HCT116 (cell line): ENCODE data around the gene ZNF423. TPM values are rescaled to one million over a fixed set of nuclear protein-coding genes. Genes with fewer than 3 reads are reported as not detected.

Experiments used
- ATAC-seq: fragments of 200-7000 bp; cut with Tn5 transposase; 2 replicates; pipeline ENCODE4 v1.9.1; 2020; ENCODE audit warnings: mild to moderate bottlenecking, moderate library complexity
- BruUV-seq: library from RNA; stranded (reverse); fragments of 400-500 nt; replicated peaks from 2 replicates; lab custom pipeline; 2021; lab: Mats Ljungman, UMichigan
- CTCF ChIA-PET: fragments of 300-600 bp; sonication (Branson Sonifier 250); formaldehyde crosslinking; loops from one replicate; lab custom pipeline; 2021; ENCODE audit warnings: antibody characterized with exemption; lab: Charles Lee
- POLR2A ChIA-PET: fragments of 300-600, 350-600 bp; sonication (Branson Sonifier 250); formaldehyde crosslinking; loops from one replicate; lab custom pipeline; 2021; ENCODE audit warnings: antibody characterized with exemption; lab: Charles Lee
- RAD21 ChIA-PET, 2 experiments: fragments of 300-600 bp; sonication (Branson Sonifier 250); formaldehyde crosslinking; loops; one replicate each; lab custom pipeline; 2023; ENCODE audit warnings: low total read pairs in 2 of 2; ENCODE audit not compliant: uncharacterized antibody in 2 of 2, unreplicated experiment in 2 of 2, low non-redundant PET in 1 of 2; lab: Charles Lee
- DNase-seq: peaks from one replicate; pipeline ENCODE4 v3.0.0-alpha.2; 2010; ENCODE audit warnings: low read depth, low spot score
- H2AFZ ChIP-seq: fragments of 200-600 bp; shearing (Covaris generic), sonication (generic); 2 replicates; pipeline ENCODE4 v1.6.1; 2017; ENCODE audit warnings: low read depth, mixed run types, mixed read lengths, antibody characterized with exemption, low read length; ENCODE audit not compliant: poor library complexity, severe bottlenecking
- H3K27ac ChIP-seq: 2 replicates; pipeline ENCODE4 v1.5.1; 2012; ENCODE audit warnings: low read depth, low read length
- H3K27me3 ChIP-seq: fragments of 200-600 bp; sonication (generic); 2 replicates; pipeline ENCODE4 v1.6.1; 2016; ENCODE audit warnings: mixed run types, low read length, mixed read lengths; ENCODE audit not compliant: insufficient read depth
- H3K36me3 ChIP-seq, 2 experiments: fragments of 200-500 bp in 1 of 2; fragments of 200-600 bp in 1 of 2; sonication (Bioruptor generic) in 1 of 2; sonication (generic) in 1 of 2; 2 replicates each; pipeline versions ENCODE4 v1.5.1 to v1.6.1; 2014 to 2016; ENCODE audit warnings: low read length in 2 of 2, inconsistent platforms in 1 of 2, mixed read lengths in 1 of 2, mixed run types in 1 of 2; ENCODE audit not compliant: insufficient read depth in 2 of 2, control insufficient read depth in 1 of 2
- H3K4me1 ChIP-seq, 2 experiments: fragments of 200-600 bp in 1 of 2; sonication (generic) in 1 of 2; 2 replicates each; pipeline versions ENCODE4 v1.5.1 to v1.6.1; 2012 to 2017; ENCODE audit warnings: low read length in 2 of 2, inconsistent platforms in 1 of 2, mild to moderate bottlenecking in 1 of 2, mixed read lengths in 1 of 2, mixed run types in 1 of 2, moderate library complexity in 1 of 2; ENCODE audit not compliant: insufficient read depth in 2 of 2, control insufficient read depth in 1 of 2
- H3K4me2 ChIP-seq: fragments of 200-600 bp; sonication (generic); 2 replicates; pipeline ENCODE4 v1.6.1; 2017; ENCODE audit warnings: mixed run types, low read length, mixed read lengths
- H3K4me3 ChIP-seq, 2 experiments: fragments of 200-600 bp in 1 of 2; sonication (generic) in 1 of 2; replicated peaks in 1 of 2; 2 replicates each; pipeline ENCODE4 v1.5.1; 2011 to 2016; ENCODE audit warnings: low read length in 2 of 2, control low read depth in 1 of 2, low read depth in 1 of 2, mild to moderate bottlenecking in 1 of 2, mixed read lengths in 1 of 2, mixed run types in 1 of 2
- H3K79me2 ChIP-seq: fragments of 200-600 bp; sonication (generic); 2 replicates; pipeline ENCODE4 v1.6.1; 2017; ENCODE audit warnings: mild to moderate bottlenecking, mixed run types, low read length, moderate library complexity, mixed read lengths; ENCODE audit not compliant: insufficient read depth
- H3K9ac ChIP-seq: fragments of 200-600 bp; sonication (generic); 2 replicates; pipeline ENCODE4 v1.6.1; 2016; ENCODE audit warnings: low read length, mixed read lengths
- H3K9me2 ChIP-seq: fragments of 200-600 bp; sonication (generic), shearing (Covaris generic); 2 replicates; pipeline ENCODE4 v1.6.1; 2017; ENCODE audit warnings: mixed run types, mild to moderate bottlenecking, moderate library complexity; ENCODE audit not compliant: insufficient read depth
- H3K9me3 ChIP-seq, 2 experiments: fragments of 200-500 bp in 1 of 2; fragments of 200-600 bp in 1 of 2; sonication (Bioruptor generic) in 1 of 2; sonication (generic) in 1 of 2; 2 replicates each; pipeline ENCODE4 v1.6.1; 2014 to 2017; ENCODE audit warnings: low read length in 2 of 2, mixed read lengths in 2 of 2, inconsistent platforms in 1 of 2, low read depth in 1 of 2, mild to moderate bottlenecking in 1 of 2, mixed run types in 1 of 2, moderate library complexity in 1 of 2; ENCODE audit not compliant: control insufficient read depth in 1 of 2, insufficient read depth in 1 of 2
- H4K20me1 ChIP-seq: fragments of 200-600 bp; sonication (generic), shearing (Covaris generic); 2 replicates; pipeline ENCODE4 v1.6.1; 2017; ENCODE audit warnings: mixed run types, mild to moderate bottlenecking, moderate library complexity; ENCODE audit not compliant: insufficient read depth
- CBX3 ChIP-seq: IDR thresholded peaks from 2 replicates; pipeline ENCODE4 v1.6.1; 2012; ENCODE audit warnings: low read depth
- CEBPB ChIP-seq: IDR thresholded peaks from 2 replicates; pipeline ENCODE4 v1.6.1; 2012; ENCODE audit warnings: low read depth
- ELF1 ChIP-seq: IDR thresholded peaks from 2 replicates; pipeline ENCODE4 v1.6.1; 2012; ENCODE audit warnings: low read depth, borderline replicate concordance
- EZH2 ChIP-seq: fragments of 200-600 bp; sonication (generic); IDR thresholded peaks from 2 replicates; pipeline ENCODE4 v1.6.1; 2017; ENCODE audit warnings: antibody characterized with exemption, mixed run types
- FOSL1 ChIP-seq: IDR thresholded peaks from 2 replicates; pipeline ENCODE4 v1.6.1; 2012; ENCODE audit warnings: low read depth
- JUND ChIP-seq: IDR thresholded peaks from 2 replicates; pipeline ENCODE4 v1.6.1; 2012
- POLR2A ChIP-seq: IDR thresholded peaks from 2 replicates; pipeline ENCODE4 v1.7.0; 2011; ENCODE audit warnings: borderline replicate concordance; ENCODE audit not compliant: insufficient read depth, insufficient read length; ENCODE audit errors: extremely low read depth
- REST ChIP-seq: IDR thresholded peaks from 2 replicates; pipeline ENCODE4 v1.6.1; 2012; ENCODE audit warnings: low read depth
- SIN3A ChIP-seq: IDR thresholded peaks from 2 replicates; pipeline ENCODE4 v1.6.1; 2012; ENCODE audit warnings: low read depth
- SP1 ChIP-seq: IDR thresholded peaks from 2 replicates; pipeline ENCODE4 v1.6.1; 2012; ENCODE audit warnings: low read depth
- TCF7L2 ChIP-seq: IDR thresholded peaks from 2 replicates; pipeline ENCODE4 v1.7.0; 2011; ENCODE audit warnings: borderline replicate concordance, inconsistent platforms; ENCODE audit not compliant: insufficient read depth, insufficient read length; ENCODE audit errors: extremely low read depth
- ZFX ChIP-seq: fragments of 450-650 bp; IDR thresholded peaks from 2 replicates; pipeline ENCODE4 v1.6.1; 2017
- ZNF274 ChIP-seq: fragments of 200-500 bp; sonication (Bioruptor generic); IDR thresholded peaks from 2 replicates; pipeline ENCODE4 v1.6.1; 2014; ENCODE audit warnings: mild to moderate bottlenecking, low read depth, low read length, inconsistent platforms
- intact Hi-C: fragments of 100-400 bp; cut with micrococcal nuclease; formaldehyde crosslinking; loops from 2 replicates; pipeline ENCODE4 v1.10.0; 2022
- total RNA-seq: library from RNA; stranded (reverse); gene quantifications from one replicate; pipeline ENCODE4 v1.2.1, GENCODE V29; 2021; ENCODE audit not compliant: unreplicated experiment
- TF ChIP-seq, protein P1 (sequence below): IDR thresholded peaks from 2 replicates; pipeline ENCODE4 v1.6.1; 2012

Gene ZNF423
- total RNA-seq, 1 experiment from 2014 or later, result 0.22 TPM

DNA sequence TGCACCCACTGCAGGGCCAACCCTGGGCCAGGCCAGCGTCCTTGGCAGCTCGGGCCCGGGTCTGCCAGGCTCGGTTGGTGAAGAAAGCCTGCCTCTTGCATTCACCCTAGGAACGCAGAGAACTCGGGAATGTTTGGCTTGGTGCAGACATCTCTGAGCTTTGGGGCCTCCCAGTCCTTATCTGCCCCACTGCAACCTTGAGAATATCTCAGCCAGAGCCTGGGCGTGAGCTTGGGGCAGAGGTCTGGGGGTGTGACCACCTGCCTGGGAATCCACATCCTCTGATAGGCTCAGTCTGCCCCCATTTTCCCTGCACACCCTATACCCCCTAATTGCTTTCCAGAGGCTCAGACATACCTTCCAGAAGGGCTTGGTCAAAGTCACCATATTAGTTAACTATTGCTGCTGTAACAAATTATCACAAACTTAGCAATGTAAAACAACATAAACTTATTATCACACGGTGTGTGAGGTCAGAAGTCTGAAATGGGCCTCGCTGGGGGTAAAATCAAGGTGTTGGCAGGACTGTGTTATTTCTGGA lies 30.7 kb upstream of the ZNF423 start:
- Histone ChIP-seq H3K79me2 (no peaks in the 10 kb centered on the region), H3K4me2 (no peak overlapping the region), H4K20me1 (no peaks in the 10 kb centered on the region), H3K9me2 (no peaks in the 10 kb centered on the region), H3K9me3 (peaks cover 0 to 6% of the 10 kb centered on the region in 2 experiments; a peak in 1 of 4 replicates), H3K4me3 (no peak overlapping the region), H3K9ac (no peak overlapping the region), H3K4me1 (no peaks in the 10 kb centered on the region), H3K27me3 (no peaks in the 10 kb centered on the region), H2AFZ (no peak overlapping the region), H3K27ac (no peak overlapping the region), H3K36me3 (no peaks in the 10 kb centered on the region)
- intact Hi-C loops, result no loop called here
- ChIA-PET POLR2A (no interaction called here), RAD21 (no interaction called here), CTCF (no interaction called here)
- no peak for TF ChIP-seq ELF1
- no peak for TF ChIP-seq CBX3
- TF ChIP-seq, protein P1, sequence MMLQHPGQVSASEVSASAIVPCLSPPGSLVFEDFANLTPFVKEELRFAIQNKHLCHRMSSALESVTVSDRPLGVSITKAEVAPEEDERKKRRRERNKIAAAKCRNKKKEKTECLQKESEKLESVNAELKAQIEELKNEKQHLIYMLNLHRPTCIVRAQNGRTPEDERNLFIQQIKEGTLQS, result no peak
- no peak for TF ChIP-seq FOSL1
- TF ChIP-seq JUND, result no peak
- no peak for TF ChIP-seq ZNF274
- TF ChIP-seq SP1, result no peak
- no peak for TF ChIP-seq ZFX
- TF ChIP-seq CEBPB, result no peak
- BruUV-seq, result no TSS peak
- no peak for ATAC-seq
- no peak for DNase-seq

DNA sequence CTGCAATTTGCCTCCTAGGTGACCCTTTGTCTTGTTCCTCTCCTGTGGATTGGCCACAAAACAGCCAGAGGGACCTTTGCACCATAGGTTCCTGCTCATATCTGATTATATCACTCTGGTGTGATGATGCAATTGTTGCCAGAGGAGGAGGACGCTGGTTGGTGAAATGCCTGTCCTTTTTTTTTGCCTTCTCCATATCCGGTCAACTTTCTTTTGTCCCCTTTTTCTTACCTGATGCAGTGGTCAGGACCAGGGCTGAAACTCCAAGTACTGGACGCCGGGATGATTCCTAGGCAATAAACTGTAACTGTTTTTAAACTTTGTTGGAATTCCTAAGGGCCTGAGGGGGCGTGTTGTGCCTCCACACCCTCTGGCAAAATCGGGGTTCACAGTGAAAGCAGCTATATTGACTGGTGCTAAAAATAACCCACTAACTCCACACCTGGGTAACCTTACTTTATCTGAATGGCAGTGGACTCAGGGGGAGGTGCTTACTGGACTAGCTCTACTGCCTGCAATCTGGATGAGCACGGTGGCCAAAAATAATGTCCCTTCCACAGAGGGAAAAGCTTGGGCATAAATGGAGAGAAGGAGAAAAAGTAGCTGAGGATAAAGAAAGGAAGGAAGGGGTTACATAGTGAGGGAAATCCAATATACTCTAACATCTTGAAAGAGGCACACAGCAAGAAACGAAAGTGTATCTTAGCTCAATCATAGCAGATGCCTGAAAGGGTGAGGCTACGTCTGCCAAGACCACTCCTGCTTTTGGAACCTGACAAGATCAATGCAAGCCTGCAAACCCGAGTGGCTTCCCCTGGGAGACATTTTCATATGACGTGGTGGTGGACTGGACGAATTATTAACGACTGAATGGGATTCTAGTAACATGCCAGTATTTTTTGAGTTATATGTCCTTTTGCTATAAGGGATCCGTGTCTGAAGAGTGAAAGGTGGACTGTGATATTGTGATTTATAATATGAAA lies 28.4 kb upstream of the ZNF423 start:
- no peaks in the 10 kb centered on the region for H3K79me2 ChIP-seq
- H3K4me2 ChIP-seq, result no peak overlapping the region
- H3K9me3 ChIP-seq, result no peaks in the 10 kb centered on the region
- H4K20me1 ChIP-seq, result no peaks in the 10 kb centered on the region
- H2AFZ ChIP-seq, result no peak overlapping the region
- RAD21 ChIA-PET, result no interaction called here
- no peaks in the 10 kb centered on the region for H3K9me2 ChIP-seq
- intact Hi-C loops, result no loop called here
- TF ChIP-seq TCF7L2 (no peak), SIN3A (no peak), EZH2 (no peak), REST (no peak), POLR2A (no peak)
- TF ChIP-seq, protein P1, result no peak
- H3K9ac ChIP-seq, result no peak overlapping the region
- no peaks in the 10 kb centered on the region for H3K36me3 ChIP-seq
- no peak overlapping the region for H3K27ac ChIP-seq
- H3K27me3 ChIP-seq, result no peaks in the 10 kb centered on the region
- no TSS peak for BruUV-seq
- POLR2A ChIA-PET, result no interaction called here
- H3K4me3 ChIP-seq, result no peak overlapping the region
- DNase-seq (no peak), ATAC-seq (no peak)
- no peaks in the 10 kb centered on the region for H3K4me1 ChIP-seq
- CTCF ChIA-PET, result interaction anchor here (2.3 kb wide), 1 partner anchor 8 kb away, joined by 10 read pairs; no protein-coding TSS in a partner anchor
